Choroid plexus epithelial cell (primary cell): ENCODE data around the gene ZBTB3.

ENCODE experiments used
- DNase-seq: peaks from one replicate; pipeline ENCODE4 v3.0.0-alpha.2; 2010; ENCODE audit warnings: low read depth
- H3K4me3 ChIP-seq: 2 replicates; pipeline ENCODE4 v1.5.1; 2011; ENCODE audit warnings: low read depth, mild to moderate bottlenecking, control low read depth, low read length, moderate library complexity
- CTCF ChIP-seq: conservative IDR thresholded peaks from 2 replicates; pipeline ENCODE4 v1.5.1; 2011; ENCODE audit warnings: low read depth, mild to moderate bottlenecking, control low read depth, inconsistent platforms, low read length, moderate library complexity

ZBTB3 gene

GRCh38 chr11:62726156-62726914 lies 27.6 kb downstream of the ZBTB3 start:
- no peak for DNase-seq
- peak overlapping the region; percentile 80 for H3K4me3 ChIP-seq
- TF ChIP-seq CTCF = no peak

GRCh38 chr11:62725646-62726045 lies 28.3 kb downstream of the ZBTB3 start:
- TF ChIP-seq CTCF = no peak
- DNase-seq = no peak
- peak overlapping the region; percentile 80 for H3K4me3 ChIP-seq

GRCh38 chr11:62724171-62724570 lies 29.8 kb downstream of the ZBTB3 start:
- H3K4me3 ChIP-seq = peak overlapping the region; percentile 80
- no peak for DNase-seq
- TF ChIP-seq CTCF = no peak

GRCh38 chr11:62721994-62722393 lies 32.0 kb downstream of the ZBTB3 start:
- peak; percentile 84 for DNase-seq

GRCh38 chr11:62719302-62719978 lies 34.5 kb downstream of the ZBTB3 start:
- DNase-seq = no peak
- no peak overlapping the region for H3K4me3 ChIP-seq
- TF ChIP-seq CTCF = no peak

More at GRCh38 chr11:62721994-62722393, 32.0 kb downstream of the ZBTB3 start:
- H3K4me3 ChIP-seq = no peak overlapping the region
- peak; percentile 52 for TF ChIP-seq CTCF

- no peak overlapping the region for H3K4me3 ChIP-seq
- no peak for TF ChIP-seq CTCF
- no peak for DNase-seq
These were observed 37.1 kb downstream of the ZBTB3 start for GRCh38 chr11:62716816-62717215.

- no peak for DNase-seq
- no peak for TF ChIP-seq CTCF
- H3K4me3 ChIP-seq = no peak overlapping the region
These were observed 37.8 kb downstream of the ZBTB3 start for GRCh38 chr11:62716206-62716605.
